ENCODE results near the gene LGALS4. TPM values are rescaled to one million over a fixed set of nuclear protein-coding genes. Genes with fewer than 3 reads are reported as not detected.
"Not testable (repeated sequence)": the region's sequence is repeated elsewhere in the genome, so short reads cannot be mapped to it uniquely, and the experiment has no call there.

LGALS4 gene
- total RNA-seq (12.2 TPM), polyA plus RNA-seq (ENCODE audit: insufficient read depth, low read depth, low replicate concordance) (1.2 TPM)
- long read RNA-seq, donor 1 = 0 reads
- long read RNA-seq, donor 2, partial matches to known transcripts = 0 of 1 reads
- long read RNA-seq, donor 2, other reads (novel, unspliced or antisense) = 0 of 1 reads
- long read RNA-seq, donor 3 = 0 reads
- long read RNA-seq, donor 4 = 0 reads
- long read RNA-seq, donor 5 = 0 reads
- long read RNA-seq, donor 6 = 0 reads
- long read RNA-seq, donor 7, partial matches to known transcripts = 4 of 10 reads
- long read RNA-seq, donor 7, other reads (novel, unspliced or antisense) = 2 of 10 reads
- long read RNA-seq, donor 8 = 0 reads
- long read RNA-seq, donor 9 = 0 reads
- long read RNA-seq, donor 10 = 0 reads

- Histone ChIP-seq H3K36me3 (ENCODE audit: control insufficient read depth in 2 of 3, insufficient read depth in 3 of 3, low read length in 3 of 3) (peaks cover 0 to 17% (median 15%) of the 10 kb centered on the region in 3 donors), H3K4me3 (ENCODE audit: low read length in 3 of 3) (no peak within 1 kb of the TSS), H3K4me1 (ENCODE audit: control insufficient read depth in 2 of 3, insufficient read depth in 2 of 3, low read depth in 1 of 3, low read length in 3 of 3) (no peaks in the 10 kb centered on the region), H3K27me3 (ENCODE audit: control insufficient read depth, insufficient read depth, low read length) (no peaks in the 10 kb centered on the region), H3K9ac (ENCODE audit: low read length in 3 of 3) (no peak within 1 kb of the TSS), H3K27ac (ENCODE audit: low read depth in 2 of 2, low read length in 2 of 2) (no peak within 1 kb of the TSS), H3K9me3 (ENCODE audit: control insufficient read depth in 2 of 3, insufficient read depth in 1 of 3, low read length in 3 of 3) (no peaks in the 10 kb centered on the region)
- TF ChIP-seq CTCF (IDR thresholded peaks at IDR 0.05; ENCODE audit: borderline replicate concordance, extremely low read depth, insufficient read depth) = no peak
- peak in 1 of 5 donors; percentile 65 for DNase-seq
- intact Hi-C loops (cut with DNase I) = no loop called here
- no peak for FAIRE-seq
Observed at GRCh38 chr19:38812841-38813320, at the start of gene LGALS4. TSS of gene LGALS4 (minus strand) at chr19:38812945. CDS start at chr19:38812886, 59 bp downstream.

- no peaks in the 10 kb centered on the region for H3K36me3 ChIP-seq (ENCODE audit: control insufficient read depth in 2 of 3, insufficient read depth in 3 of 3, low read length in 3 of 3)
- no peak for TF ChIP-seq CTCF (IDR thresholded peaks at IDR 0.05; ENCODE audit: borderline replicate concordance, extremely low read depth, insufficient read depth)
- no peaks in the 10 kb centered on the region for H3K9me3 ChIP-seq (ENCODE audit: control insufficient read depth in 2 of 3, insufficient read depth in 1 of 3, low read length in 3 of 3)
- no peak for DNase-seq
- peak; percentile 95 for FAIRE-seq
- intact Hi-C loops (cut with DNase I) = no loop called here
- H3K9ac ChIP-seq (ENCODE audit: low read length in 3 of 3) = no peak overlapping the region
- peaks cover 0 to 5% (median 0%) of the 10 kb centered on the region in 3 donors for H3K4me1 ChIP-seq (ENCODE audit: control insufficient read depth in 2 of 3, insufficient read depth in 2 of 3, low read depth in 1 of 3, low read length in 3 of 3)
- no peak overlapping the region for H3K4me3 ChIP-seq (ENCODE audit: low read length in 3 of 3)
- no peak overlapping the region for H3K27ac ChIP-seq (ENCODE audit: low read depth in 2 of 2, low read length in 2 of 2)
- H3K27me3 ChIP-seq (ENCODE audit: control insufficient read depth, insufficient read depth, low read length) = no peaks in the 10 kb centered on the region
Observed at GRCh38 chr19:38861368-38861767, 48.6 kb upstream of the LGALS4 start.

- H3K36me3 ChIP-seq (ENCODE audit: control insufficient read depth in 2 of 3, insufficient read depth in 3 of 3, low read length in 3 of 3); H3K9me3 ChIP-seq (ENCODE audit: control insufficient read depth in 2 of 3, insufficient read depth in 1 of 3, low read length in 3 of 3); H3K27me3 ChIP-seq (ENCODE audit: control insufficient read depth, insufficient read depth, low read length); FAIRE-seq; H3K4me1 ChIP-seq (ENCODE audit: control insufficient read depth in 2 of 3, insufficient read depth in 2 of 3, low read depth in 1 of 3, low read length in 3 of 3); intact Hi-C loops (cut with DNase I); H3K27ac ChIP-seq (ENCODE audit: low read depth in 2 of 2, low read length in 2 of 2); H3K9ac ChIP-seq (ENCODE audit: low read length in 3 of 3); H3K4me3 ChIP-seq (ENCODE audit: low read length in 3 of 3): not testable (repeated sequence)
- peak in 2 of 5 donors; percentile 34 to 61 for DNase-seq
Observed at GRCh38 chr19:38859631-38860204, 47.0 kb upstream of the LGALS4 start.

- H3K36me3 ChIP-seq (ENCODE audit: control insufficient read depth in 2 of 3, insufficient read depth in 3 of 3, low read length in 3 of 3) = no peaks in the 10 kb centered on the region
- peaks cover 0 to 4% (median 0%) of the 10 kb centered on the region in 3 donors for H3K4me1 ChIP-seq (ENCODE audit: control insufficient read depth in 2 of 3, insufficient read depth in 2 of 3, low read depth in 1 of 3, low read length in 3 of 3)
- FAIRE-seq = no peak
- H3K27ac ChIP-seq (ENCODE audit: low read depth in 2 of 2, low read length in 2 of 2) = no peak overlapping the region
- H3K27me3 ChIP-seq (ENCODE audit: control insufficient read depth, insufficient read depth, low read length) = no peaks in the 10 kb centered on the region
- H3K4me3 ChIP-seq (ENCODE audit: low read length in 3 of 3) = no peak overlapping the region
- no peak overlapping the region for H3K9ac ChIP-seq (ENCODE audit: low read length in 3 of 3)
- intact Hi-C loops (cut with DNase I) = no loop called here
- no peak for TF ChIP-seq CTCF (IDR thresholded peaks at IDR 0.05; ENCODE audit: borderline replicate concordance, extremely low read depth, insufficient read depth)
- DNase-seq = no peak
- H3K9me3 ChIP-seq (ENCODE audit: control insufficient read depth in 2 of 3, insufficient read depth in 1 of 3, low read length in 3 of 3) = no peaks in the 10 kb centered on the region
Observed at GRCh38 chr19:38856813-38857212, 44.1 kb upstream of the LGALS4 start.

GRCh38 chr19:38855751-38856150 is 43.0 kb upstream of the LGALS4 start:
- peaks cover 0 to 13% (median 7%) of the 10 kb centered on the region in 3 donors for H3K4me1 ChIP-seq (ENCODE audit: control insufficient read depth in 2 of 3, insufficient read depth in 2 of 3, low read depth in 1 of 3, low read length in 3 of 3)
- H3K4me3 ChIP-seq (ENCODE audit: low read length in 3 of 3); DNase-seq; intact Hi-C loops (cut with DNase I); H3K27ac ChIP-seq (ENCODE audit: low read depth in 2 of 2, low read length in 2 of 2); H3K27me3 ChIP-seq (ENCODE audit: control insufficient read depth, insufficient read depth, low read length); H3K9ac ChIP-seq (ENCODE audit: low read length in 3 of 3); H3K9me3 ChIP-seq (ENCODE audit: control insufficient read depth in 2 of 3, insufficient read depth in 1 of 3, low read length in 3 of 3); FAIRE-seq; H3K36me3 ChIP-seq (ENCODE audit: control insufficient read depth in 2 of 3, insufficient read depth in 3 of 3, low read length in 3 of 3): not testable (repeated sequence)

GRCh38 chr19:38854961-38855360 is 42.2 kb upstream of the LGALS4 start:
- H3K9ac ChIP-seq (ENCODE audit: low read length in 3 of 3); DNase-seq; intact Hi-C loops (cut with DNase I); H3K36me3 ChIP-seq (ENCODE audit: control insufficient read depth in 2 of 3, insufficient read depth in 3 of 3, low read length in 3 of 3); FAIRE-seq; H3K27ac ChIP-seq (ENCODE audit: low read depth in 2 of 2, low read length in 2 of 2); H3K4me3 ChIP-seq (ENCODE audit: low read length in 3 of 3); H3K27me3 ChIP-seq (ENCODE audit: control insufficient read depth, insufficient read depth, low read length); H3K9me3 ChIP-seq (ENCODE audit: control insufficient read depth in 2 of 3, insufficient read depth in 1 of 3, low read length in 3 of 3): not testable (repeated sequence)
- H3K4me1 ChIP-seq (ENCODE audit: control insufficient read depth in 2 of 3, insufficient read depth in 2 of 3, low read depth in 1 of 3, low read length in 3 of 3) = peaks cover 0 to 15% (median 8%) of the 10 kb centered on the region in 3 donors

Measured in kidney (tissue), 22 donors.